Activated effector memory CD4-positive, alpha-beta T cell treated with Interleukin-2 at 50 U/mL for 16 hours (primary cell): ENCODE measurements around the gene NRG4.
"Not testable (repeated sequence)": the region's sequence is repeated elsewhere in the genome, so short reads cannot be mapped to it uniquely, and the experiment has no call there.

ENCODE experiments used
- DNase-seq: peaks from one replicate; pipeline ENCODE4 v3.0.0-alpha.2; 2020

NRG4 gene, protein sequence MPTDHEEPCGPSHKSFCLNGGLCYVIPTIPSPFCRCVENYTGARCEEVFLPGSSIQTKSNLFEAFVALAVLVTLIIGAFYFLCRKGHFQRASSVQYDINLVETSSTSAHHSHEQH

GRCh38 chr15:76011627-76012551, at the start of gene NRG4:
NRG4 (minus strand) TSS chr15:76012424; CDS start chr15:76011230, 1,194 bp downstream.
- no peak for DNase-seq

DNA sequence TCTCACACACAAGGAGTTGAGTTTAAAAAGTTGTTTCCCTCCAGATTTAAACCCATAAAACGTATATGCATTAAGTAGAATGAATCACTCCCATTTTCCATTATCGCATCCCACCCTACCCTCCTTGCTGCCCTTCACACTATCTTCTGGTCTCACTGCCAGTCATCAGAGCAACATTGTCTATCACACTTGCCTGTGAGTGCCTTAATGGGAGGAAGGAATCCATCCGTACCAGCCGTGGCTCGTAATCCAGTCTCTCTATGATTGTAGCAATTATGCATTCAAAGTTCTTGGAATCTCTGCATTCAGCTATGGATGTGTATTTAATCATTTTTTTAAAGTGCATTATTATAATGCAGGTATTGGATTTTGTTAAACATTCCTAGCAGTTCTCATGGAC, 49.5 kb upstream of the NRG4 start:
- DNase-seq, result no peak

DNA sequence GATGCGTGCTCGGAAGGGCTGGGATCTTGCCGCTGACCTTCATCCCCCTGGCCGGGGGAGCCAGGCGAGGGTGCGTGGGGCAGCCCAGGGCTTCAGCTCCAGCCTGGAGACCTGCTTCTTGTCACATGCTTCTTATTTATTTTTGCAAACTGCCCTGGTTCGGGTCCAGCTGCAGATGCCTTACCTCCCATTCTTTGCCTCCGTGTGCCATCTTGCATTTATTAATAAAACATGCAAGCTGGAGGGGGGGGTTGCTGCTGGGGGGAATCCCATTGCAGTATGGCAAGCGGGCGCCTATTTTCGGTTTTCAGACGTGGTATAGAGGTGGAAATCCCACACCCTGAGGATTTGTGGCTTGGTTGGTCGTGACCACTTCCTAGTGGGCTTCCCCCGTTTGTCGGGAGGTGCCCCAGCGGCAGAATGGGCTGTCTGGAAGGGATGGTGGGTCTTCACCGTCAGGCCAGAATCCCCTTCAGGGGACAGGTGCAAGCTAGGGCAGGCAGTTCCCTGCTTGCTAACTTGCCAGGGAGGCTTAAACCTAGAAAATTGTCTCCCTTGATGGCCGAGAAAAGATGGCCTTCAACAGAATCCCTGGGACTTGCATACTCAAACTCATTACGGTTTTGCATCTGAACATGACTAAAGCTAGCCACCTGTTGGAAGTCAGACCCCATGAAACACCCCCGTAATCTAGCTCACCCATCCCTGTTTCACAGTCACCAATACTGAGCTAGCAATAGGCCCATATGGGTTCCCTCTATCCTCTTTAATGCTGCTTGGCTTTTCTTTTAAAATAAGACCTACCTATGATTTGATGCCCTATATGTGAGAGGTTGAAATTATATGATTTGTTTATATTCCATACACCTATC, 48.1 kb upstream of the NRG4 start:
- no peak for DNase-seq

DNA sequence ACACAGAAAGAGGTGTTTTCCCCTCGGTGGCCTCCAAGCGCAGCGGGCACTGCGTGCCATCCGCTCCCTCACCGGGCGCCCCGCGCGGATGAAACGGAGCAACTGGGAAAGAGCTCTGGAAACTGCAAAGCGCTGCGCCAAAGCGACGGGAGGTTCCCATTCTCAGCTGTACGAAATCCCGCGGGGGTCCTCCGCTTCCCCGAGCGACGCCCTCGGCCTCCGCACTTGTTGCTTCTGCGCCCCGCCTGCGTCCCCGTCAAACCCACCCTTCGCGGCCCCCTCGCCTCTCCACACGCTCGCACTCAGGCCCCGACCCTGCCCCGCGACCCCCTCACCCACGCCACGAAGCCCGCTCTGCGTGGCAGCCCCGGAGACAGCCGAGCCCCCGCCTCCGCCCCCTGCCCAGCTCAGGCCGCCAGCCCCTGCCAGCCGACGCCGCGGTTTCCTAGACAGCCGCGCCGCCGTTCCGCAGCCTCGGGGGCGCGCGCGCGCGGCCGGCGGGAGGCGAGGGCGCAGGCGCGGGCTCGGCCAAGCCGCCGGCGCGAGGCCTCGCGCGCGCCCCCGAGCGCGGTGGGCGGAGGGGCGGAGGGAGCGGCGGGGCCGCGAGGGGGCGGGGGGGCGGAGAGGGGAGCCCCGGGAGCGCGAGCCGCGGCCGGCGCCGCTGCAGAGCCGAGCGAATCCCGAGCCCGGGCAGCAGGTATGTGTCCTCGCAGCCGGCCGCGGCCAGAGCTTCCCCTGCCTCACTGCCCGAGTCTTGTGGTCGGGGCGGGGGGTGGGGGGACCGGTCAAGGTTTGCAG, 47.3 kb upstream of the NRG4 start, which contains the start of gene TMEM266:
TSS of gene TMEM266 (plus strand) at position 666 of the 798 bp plus-strand sequence. CDS start 74,279 bp downstream, outside the sequence.
- DNase-seq, result no peak

GRCh38 chr15:76058714-76059319, 46.6 kb upstream of the NRG4 start:
- no peak for DNase-seq

DNA sequence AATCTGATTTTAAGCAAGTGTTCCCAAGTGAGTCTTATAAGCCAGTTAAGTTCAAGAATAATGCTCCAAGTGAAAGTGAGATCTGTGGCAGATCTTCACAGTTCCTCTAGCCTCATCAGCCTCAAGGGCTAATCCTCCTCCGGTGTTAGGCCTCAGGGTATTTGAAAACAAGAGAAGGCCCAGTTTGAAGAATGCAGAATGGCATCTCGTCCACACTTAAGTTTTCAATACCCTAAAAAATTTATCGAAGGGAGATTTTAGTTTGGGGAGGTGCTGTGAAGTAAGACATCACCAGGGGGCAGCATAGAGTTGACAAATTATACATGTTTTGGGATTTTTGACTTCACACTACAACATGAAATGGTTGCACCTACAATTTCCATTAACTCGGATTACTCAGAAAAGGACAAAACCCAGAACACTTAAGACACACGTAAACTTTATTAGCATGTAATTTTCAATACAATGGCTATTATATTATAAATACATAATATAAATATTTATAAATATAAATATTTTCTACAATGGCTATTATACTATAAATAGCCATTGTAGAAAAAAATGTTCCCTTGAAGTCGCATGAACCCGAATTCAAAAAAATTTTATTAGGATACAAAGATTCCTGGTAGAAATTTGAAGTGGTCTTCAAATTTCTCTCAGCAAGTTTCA, 45.2 kb upstream of the NRG4 start:
- DNase-seq, result no peak

DNA sequence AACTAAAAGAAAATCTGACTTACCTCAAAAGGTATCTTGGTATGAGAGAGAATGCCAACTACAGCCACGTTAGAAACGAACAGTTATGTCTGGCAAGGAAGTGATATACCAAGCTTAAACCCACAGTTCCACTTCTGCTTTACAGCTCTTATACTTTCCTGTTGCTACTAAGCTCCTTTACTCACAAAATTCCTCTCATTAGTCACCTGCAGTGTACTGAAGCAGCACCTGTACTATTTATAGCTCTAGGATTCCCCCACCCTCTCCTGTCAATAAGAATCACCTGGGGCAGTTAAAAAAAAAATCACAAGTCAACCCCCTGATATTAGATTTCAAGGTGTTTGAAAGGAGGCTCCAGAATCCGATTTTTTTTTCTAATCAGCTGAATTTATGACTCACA, 44.7 kb upstream of the NRG4 start:
- DNase-seq, result no peak

GRCh38 chr15:76054201-76054600, 42.0 kb upstream of the NRG4 start:
- not testable (repeated sequence) for DNase-seq

- no peak for DNase-seq
These were observed 26.3 kb upstream of the NRG4 start for GRCh38 chr15:76038512-76038911.

DNA sequence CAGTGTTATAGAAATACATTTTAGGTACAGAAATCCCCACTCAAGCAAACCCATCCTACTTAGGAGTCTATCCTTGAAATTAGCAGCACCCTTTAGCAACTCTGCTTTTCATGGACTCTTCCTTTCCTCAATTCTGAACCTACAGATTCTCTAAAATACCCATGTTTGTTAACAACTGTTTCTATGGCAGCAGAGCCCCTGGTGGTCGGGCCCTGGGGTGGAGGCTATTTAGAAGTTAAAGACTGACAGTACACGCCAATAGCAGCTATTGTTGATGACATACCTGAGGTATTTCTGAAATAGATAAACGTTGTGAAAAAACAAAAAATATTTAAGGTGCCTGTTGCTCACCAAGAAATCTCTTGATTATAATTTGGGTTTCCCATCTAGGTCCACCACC, 23.4 kb upstream of the NRG4 start:
- no peak for DNase-seq

- DNase-seq, result no peak
These were observed 21.9 kb upstream of the NRG4 start for GRCh38 chr15:76034111-76034510.

DNA sequence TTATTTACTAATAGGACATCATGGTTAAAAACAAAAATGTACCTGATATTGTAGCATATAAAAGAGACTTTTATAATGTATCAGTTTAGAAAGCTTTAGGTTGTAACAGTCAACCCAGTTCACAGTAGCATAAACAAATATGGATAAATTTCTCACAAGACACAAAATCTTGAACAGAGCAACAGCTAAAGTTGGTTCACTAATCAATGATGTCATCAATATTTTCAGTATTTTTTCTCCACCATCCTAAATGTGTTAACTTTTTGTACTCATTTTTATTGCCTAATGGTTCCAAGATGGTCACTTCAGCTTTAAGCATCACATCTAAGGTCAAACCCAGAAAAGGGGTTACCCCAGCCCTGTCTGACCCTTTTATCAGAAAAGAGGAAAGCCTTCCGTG, 21.2 kb upstream of the NRG4 start:
- no peak for DNase-seq

GRCh38 chr15:76032046-76032445, 19.8 kb upstream of the NRG4 start:
- DNase-seq, result no peak

DNA sequence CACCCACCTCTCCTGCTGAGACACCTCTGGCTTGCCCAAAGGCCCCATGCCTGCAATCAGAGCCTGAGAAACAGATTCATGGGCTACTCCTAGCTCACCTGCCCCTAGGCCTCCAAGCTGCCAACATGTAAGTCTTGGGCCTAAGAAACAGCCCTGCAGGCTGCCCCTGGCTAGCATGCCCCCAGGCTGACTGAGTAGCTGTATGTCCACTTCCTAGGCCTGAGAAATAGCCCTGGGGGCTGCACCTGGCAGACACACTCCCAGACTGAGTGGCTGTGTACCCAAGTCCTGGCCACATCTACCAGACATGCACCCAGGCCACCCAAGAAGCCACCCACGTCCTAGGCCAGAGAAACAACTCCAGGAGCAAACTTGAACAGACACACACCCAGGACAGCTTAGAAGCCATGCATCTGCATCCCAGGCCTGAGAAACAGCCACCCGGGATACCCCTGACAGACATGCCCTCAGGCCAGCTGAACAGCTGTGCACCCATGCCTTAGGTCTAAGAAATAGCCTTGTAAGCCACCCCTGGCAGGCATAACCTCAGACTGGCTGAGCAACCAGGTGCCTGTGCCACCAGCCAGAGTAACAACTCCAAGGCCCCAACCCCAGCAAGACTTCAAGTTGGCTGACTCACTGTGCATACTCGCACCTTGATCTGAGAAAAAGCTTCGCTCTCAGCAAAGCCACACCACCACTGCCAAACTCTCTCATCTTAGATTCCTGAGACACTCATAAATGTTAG, 12.0 kb upstream of the NRG4 start:
- DNase-seq, result no peak

GRCh38 chr15:76013470-76013869, 1.2 kb upstream of the NRG4 start:
- not testable (repeated sequence) for DNase-seq

GRCh38 chr15:76010613-76011012, 1.6 kb downstream of the NRG4 start:
- DNase-seq, result no peak

DNA sequence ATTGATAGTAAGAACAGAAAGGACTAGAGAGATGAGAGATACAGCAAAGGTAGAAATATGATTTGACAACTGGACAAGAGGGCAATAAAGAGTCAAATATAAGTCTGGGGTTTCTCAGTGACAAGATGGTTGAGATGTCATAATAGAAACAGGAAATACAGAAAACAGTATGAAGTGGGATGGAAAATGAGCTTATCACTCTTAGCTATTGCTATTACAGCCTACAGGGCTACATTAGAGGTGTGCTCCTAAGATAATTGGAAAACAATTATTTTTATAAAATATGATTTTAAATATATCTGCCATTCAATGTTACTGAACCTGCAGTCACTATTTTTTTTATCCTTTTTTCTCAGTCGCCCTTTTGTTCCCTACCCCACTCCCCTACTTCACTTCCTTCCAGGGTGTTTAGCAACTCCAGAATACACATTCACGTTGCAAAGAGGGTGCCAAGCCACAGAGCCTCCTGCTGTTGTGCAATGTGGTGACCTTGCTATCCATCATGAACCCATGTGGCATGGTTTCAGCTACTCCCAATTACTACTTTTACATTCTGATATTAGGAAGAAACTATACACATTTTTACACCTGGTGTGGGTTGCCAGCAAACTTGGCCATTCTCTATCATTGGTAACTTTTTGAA, 6.0 kb downstream of the NRG4 start:
- DNase-seq, result no peak

DNA sequence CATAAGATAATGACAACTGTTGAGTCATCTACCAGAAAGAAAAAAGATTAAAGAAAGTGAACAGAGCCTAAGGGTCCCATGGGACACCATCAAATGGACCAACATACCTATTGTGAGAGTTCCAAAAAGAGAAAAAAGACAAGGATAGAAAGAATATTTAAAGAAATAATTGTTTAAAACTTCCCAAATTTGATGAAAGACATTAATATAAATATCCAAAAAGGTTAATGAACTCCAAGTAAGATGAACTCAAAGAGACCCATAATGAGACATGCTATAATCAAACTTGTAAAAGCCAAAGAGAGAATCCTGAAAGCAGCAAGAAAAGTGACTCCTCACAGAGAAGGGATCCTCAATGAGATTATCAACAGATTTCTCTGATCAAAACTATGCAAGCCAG, 8.9 kb downstream of the NRG4 start:
- no peak for DNase-seq

GRCh38 chr15:75995611-75996010, 16.6 kb downstream of the NRG4 start:
- DNase-seq, result no peak

DNA sequence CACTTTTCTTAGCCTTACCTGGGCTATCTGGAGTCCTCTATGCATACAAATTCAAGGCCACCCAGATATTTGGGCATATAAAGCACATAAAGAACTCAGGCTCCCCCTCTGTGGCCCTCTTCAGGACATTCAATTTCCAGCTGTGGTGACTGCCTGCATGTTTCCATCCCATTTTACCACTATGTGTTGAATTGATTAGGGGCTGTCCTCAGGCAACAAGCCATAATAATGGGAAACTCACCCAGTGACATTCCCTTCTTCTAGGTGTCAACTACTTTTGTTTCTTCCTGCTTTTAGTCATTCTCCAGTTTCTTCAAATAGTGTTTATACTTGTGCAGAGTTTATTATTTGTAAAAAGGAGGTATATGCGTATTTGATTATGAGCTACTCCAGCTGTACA, 18.0 kb downstream of the NRG4 start:
- DNase-seq, result no peak
